IMR-90 (cell line): ENCODE results near the gene COL17A1. TPM values are rescaled to one million over a fixed set of nuclear protein-coding genes. Genes with fewer than 3 reads are reported as not detected.

Source experiments
- ATAC-seq: fragments of 200-7000 bp; cut with Tn5 transposase; 2 replicates; pipeline ENCODE4 v1.9.1; 2020; ENCODE audit warnings: low read depth, mild to moderate bottlenecking, moderate library complexity
- BruUV-seq: library from RNA; stranded (reverse); fragments of 400-500 nt; replicated peaks from 2 replicates; lab custom pipeline; 2021; lab: Mats Ljungman, UMichigan
- CTCF ChIA-PET: fragments of 300-600 bp; formaldehyde crosslinking; extraction: SDS; loops from one replicate; lab custom pipeline; 2021; ENCODE audit warnings: antibody characterized with exemption; lab: Yijun Ruan, JAX
- POLR2A ChIA-PET: fragments of 300-600 bp; sonication (Branson Sonifier 250); formaldehyde crosslinking; loops from one replicate; lab custom pipeline; 2022; ENCODE audit warnings: antibody characterized with exemption; ENCODE audit not compliant: unreplicated experiment; lab: Charles Lee
- DNase-seq: peaks from one replicate; pipeline ENCODE4 v3.0.0; 2013
- H2AFZ ChIP-seq: replicated peaks from 2 replicates; pipeline ENCODE3; 2013; ENCODE audit warnings: low read length, mild to moderate bottlenecking; ENCODE audit not compliant: poor library complexity
- H2AK5ac ChIP-seq: 2 replicates; pipeline ENCODE4 v1.6.1; 2013; ENCODE audit warnings: low read depth, low read length, inconsistent platforms
- H2AK9ac ChIP-seq: replicated peaks from 2 replicates; pipeline ENCODE3; 2013; ENCODE audit warnings: mild to moderate bottlenecking, low read depth, low read length, moderate library complexity; ENCODE audit not compliant: poor library complexity
- H2BK120ac ChIP-seq: 2 replicates; pipeline ENCODE4 v1.6.1; 2013; ENCODE audit warnings: low read depth, low read length, inconsistent platforms
- H2BK15ac ChIP-seq: 3 replicates; pipeline ENCODE4 v1.6.1; 2013; ENCODE audit warnings: low read depth, low read length, inconsistent platforms
- H2BK20ac ChIP-seq: 2 replicates; pipeline ENCODE4 v1.6.1; 2013; ENCODE audit warnings: low read depth, mild to moderate bottlenecking, inconsistent platforms, low read length, moderate library complexity
- H2BK5ac ChIP-seq: 2 replicates; pipeline ENCODE4 v1.6.1; 2013; ENCODE audit warnings: mild to moderate bottlenecking, low read depth, low read length, inconsistent platforms; ENCODE audit not compliant: poor library complexity, severe bottlenecking
- H3K14ac ChIP-seq: replicated peaks from 2 replicates; pipeline ENCODE4 v1.6.1; 2013; ENCODE audit warnings: low read depth, low read length, inconsistent platforms
- H3K18ac ChIP-seq: 2 replicates; pipeline ENCODE4 v1.6.1; 2013; ENCODE audit warnings: low read depth, low read length, control low read depth
- H3K23ac ChIP-seq: 2 replicates; pipeline ENCODE4 v1.6.1; 2013; ENCODE audit warnings: low read depth, low read length, inconsistent platforms
- H3K27ac ChIP-seq: 2 replicates; pipeline ENCODE4 v1.5.1; 2013; ENCODE audit warnings: mild to moderate bottlenecking, control low read depth, low read length; ENCODE audit not compliant: insufficient read depth
- H3K27me3 ChIP-seq: 2 replicates; pipeline ENCODE4 v1.6.1; 2013; ENCODE audit warnings: low read length; ENCODE audit not compliant: control insufficient read depth, insufficient read depth
- H3K36me3 ChIP-seq: 2 replicates; pipeline ENCODE4 v1.6.1; 2013; ENCODE audit warnings: low read length, mixed read lengths; ENCODE audit not compliant: control insufficient read depth, insufficient read depth
- H3K4ac ChIP-seq: 2 replicates; pipeline ENCODE4 v1.6.1; 2013; ENCODE audit warnings: low read depth, low read length, inconsistent platforms
- H3K4me1 ChIP-seq: 2 replicates; pipeline ENCODE4 v1.6.1; 2013; ENCODE audit warnings: low read length, mixed read lengths; ENCODE audit not compliant: control insufficient read depth, insufficient read depth
- H3K4me2 ChIP-seq: 2 replicates; pipeline ENCODE4 v1.6.1; 2013; ENCODE audit warnings: low read depth, mild to moderate bottlenecking, control low read depth, low read length, moderate library complexity
- H3K4me3 ChIP-seq: 2 replicates; pipeline ENCODE4 v1.5.1; 2013; ENCODE audit warnings: low read depth, mild to moderate bottlenecking, control low read depth, low read length, moderate library complexity; ENCODE audit not compliant: insufficient read depth
- H3K56ac ChIP-seq: 2 replicates; pipeline ENCODE4 v1.6.1; 2013; ENCODE audit warnings: low read length, inconsistent platforms; ENCODE audit not compliant: insufficient read depth; ENCODE audit errors: extremely low read depth
- H3K79me1 ChIP-seq, 2 experiments: 2 replicates each; pipeline ENCODE4 v1.6.1; 2013; ENCODE audit warnings: low read length in 2 of 2, inconsistent platforms in 1 of 2, low read depth in 1 of 2
- H3K9ac ChIP-seq: 2 replicates; pipeline ENCODE4 v1.6.1; 2013; ENCODE audit warnings: low read depth, low read length, control low read depth
- H3K9me1 ChIP-seq: 2 replicates; pipeline ENCODE4 v1.6.1; 2013; ENCODE audit warnings: low read length, inconsistent platforms; ENCODE audit not compliant: insufficient read depth
- H3K9me3 ChIP-seq: 2 replicates; pipeline ENCODE4 v1.6.1; 2013; ENCODE audit warnings: low read length; ENCODE audit not compliant: control insufficient read depth, insufficient read depth
- H4K20me1 ChIP-seq: 2 replicates; pipeline ENCODE4 v1.6.1; 2013; ENCODE audit warnings: low read length, inconsistent platforms; ENCODE audit not compliant: insufficient read depth
- H4K5ac ChIP-seq: 2 replicates; pipeline ENCODE4 v1.6.1; 2013; ENCODE audit warnings: mild to moderate bottlenecking, low read depth, low read length, control low read depth
- H4K8ac ChIP-seq, 2 experiments: 2 replicates each; pipeline ENCODE4 v1.6.1; 2013; ENCODE audit warnings: low read depth in 2 of 2, low read length in 2 of 2, control low read depth in 1 of 2, inconsistent platforms in 1 of 2
- H4K91ac ChIP-seq: 2 replicates; pipeline ENCODE4 v1.6.1; 2013; ENCODE audit warnings: low read depth, low read length, inconsistent platforms; ENCODE audit not compliant: insufficient read depth
- BHLHE40 ChIP-seq: fragments of 150-350 bp; IDR thresholded peaks from 2 replicates; pipeline ENCODE4 v1.6.1; 2016; ENCODE audit warnings: mild to moderate bottlenecking, low read depth, low read length
- CEBPB ChIP-seq: IDR thresholded peaks from 2 replicates; pipeline ENCODE4 v1.6.1; 2012; ENCODE audit warnings: low read depth, low read length, improper control_type of control experiment
- CHD1 ChIP-seq: IDR thresholded peaks from 2 replicates; pipeline ENCODE4 v1.6.1; 2012; ENCODE audit warnings: low read depth, low read length, improper control_type of control experiment
- FOS ChIP-seq: fragments of 150-350 bp; IDR thresholded peaks from 2 replicates; pipeline ENCODE4 v1.6.1; 2016; ENCODE audit warnings: low read depth, low read length
- MAFK ChIP-seq: IDR thresholded peaks from 2 replicates; pipeline ENCODE4 v1.6.1; 2012; ENCODE audit warnings: low read depth, low read length, improper control_type of control experiment
- MAZ ChIP-seq: IDR thresholded peaks from 2 replicates; pipeline ENCODE4 v1.6.1; 2012; ENCODE audit warnings: low read depth, mild to moderate bottlenecking, low read length, improper control_type of control experiment, moderate library complexity, borderline replicate concordance
- MXI1 ChIP-seq: IDR thresholded peaks from 2 replicates; pipeline ENCODE4 v1.6.1; 2012; ENCODE audit warnings: low read depth, mild to moderate bottlenecking, low read length, moderate library complexity, borderline replicate concordance
- POLR2A ChIP-seq: IDR thresholded peaks from 2 replicates; pipeline ENCODE4 v1.6.1; 2012; ENCODE audit warnings: mild to moderate bottlenecking, low read depth, low read length
- RCOR1 ChIP-seq: IDR thresholded peaks from 2 replicates; pipeline ENCODE4 v1.6.1; 2012; ENCODE audit warnings: mild to moderate bottlenecking, low read length, improper control_type of control experiment; ENCODE audit not compliant: insufficient replicate concordance
- SMC3 ChIP-seq: fragments of 150-350 bp; IDR thresholded peaks from 2 replicates; pipeline ENCODE4 v1.6.1; 2016; ENCODE audit warnings: low read depth, mild to moderate bottlenecking, antibody characterized with exemption, low read length, moderate library complexity
- WGBS, 2 experiments: methylation state at CpG; one replicate each; pipeline versions ENCODE4 v1.1.5 to v1.1.7; 2013; ENCODE audit warnings: missing lambda C conversion rate in 2 of 2; ENCODE audit not compliant: insufficient read length in 1 of 2; ENCODE audit errors: extremely low coverage in 2 of 2; 5-methylcytosine and 5-hydroxymethylcytosine counted together
- dilution Hi-C: fragments of 300-500 bp; cut with HindIII; formaldehyde crosslinking; loops from one replicate; pipeline ENCODE4 v1.14.3; 2018; ENCODE audit warnings: low sequenced_read_pairs; ENCODE audit not compliant: unreplicated experiment
- in situ Hi-C: fragments of 300-500 bp; cut with MboI; formaldehyde crosslinking; loops from 3 replicates; pipeline ENCODE4 v1.14.3; 2019; ENCODE audit warnings: low sequenced_read_pairs, inconsistent platforms, mixed read lengths
- intact Hi-C: fragments of 100-400 bp; cut with micrococcal nuclease; formaldehyde crosslinking; loops from 2 replicates; pipeline ENCODE4 v1.10.0; 2022
- polyA plus RNA-seq, 3 experiments: library from polyadenylated mRNA; depleted of rRNA; stranded (reverse); fragments of >200 nt; gene quantifications; 2 replicates each; pipeline ENCODE4 v1.2.3, GENCODE V29; 2012; ENCODE audit warnings: low replicate concordance in 1 of 3
- total RNA-seq: library from RNA; depleted of rRNA; stranded (reverse); fragments of >200 nt; gene quantifications from 2 replicates; pipeline ENCODE4 v1.2.3, GENCODE V29; 2012
- TF ChIP-seq, protein P1 (sequence below): conservative IDR thresholded peaks from 2 replicates; pipeline ENCODE4 v1.5.1; 2012; ENCODE audit warnings: mild to moderate bottlenecking, low read depth, low read length, improper control_type of control experiment
- TF ChIP-seq, protein P2 (sequence below): fragments of 150-350 bp; IDR thresholded peaks from 2 replicates; pipeline ENCODE4 v1.6.1; 2017; ENCODE audit warnings: mild to moderate bottlenecking, antibody characterized with exemption, low read length, low read depth
- TF ChIP-seq, protein P3 (sequence below): fragments of 150-350 bp; IDR thresholded peaks from 2 replicates; pipeline ENCODE4 v1.6.1; 2016; ENCODE audit warnings: low read depth, mild to moderate bottlenecking, low read length, moderate library complexity, borderline replicate concordance

Gene COL17A1
- total and polyA plus RNA-seq, 2 of the 4 experiments (the other 2 are of a cell fraction) = 0.14 to 0.18 TPM

DNA sequence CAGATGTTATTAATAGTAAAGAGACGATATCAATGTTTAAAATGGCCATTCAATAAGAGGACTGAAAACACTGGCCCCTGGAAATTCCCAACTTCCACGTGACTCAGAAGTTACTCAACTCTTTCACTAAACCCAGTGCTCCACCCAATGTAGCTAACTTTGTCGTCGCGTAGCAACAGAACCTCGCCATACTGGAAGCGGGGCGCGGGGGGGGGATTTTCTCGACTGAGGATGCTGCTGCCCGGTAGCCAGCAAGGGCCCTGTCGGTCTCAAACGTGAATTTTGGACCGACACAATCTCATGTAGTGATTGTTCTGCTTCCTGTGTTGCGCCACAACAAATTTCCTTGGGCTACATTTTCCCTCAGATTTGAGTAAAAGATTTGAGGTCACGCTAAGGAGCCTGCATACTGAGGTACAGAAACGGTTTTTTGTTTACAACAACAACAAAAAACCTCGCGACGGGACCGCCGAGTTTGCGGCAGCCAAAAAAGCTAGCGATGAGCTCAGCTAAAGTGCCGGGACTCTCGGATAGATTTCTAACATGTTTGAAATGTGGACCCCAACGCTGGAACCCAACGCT is 35.3 kb upstream of the COL17A1 start:
- no peaks in the 10 kb centered on the region for H3K36me3 ChIP-seq
- H3K79me1 ChIP-seq = peaks cover 0 to 7% of the 10 kb centered on the region in 2 experiments; a peak in 2 of 4 replicates
- intact Hi-C loops (loop anchor here (1.0 to 5.0 kb wide), 6 partner anchors 76 to 233 kb away; partner anchors contain the start of genes CFAP58 and SLK), dilution Hi-C loops (no loop called here), in situ Hi-C loops (loop anchor here (5.0 kb wide), 1 partner anchor 234 kb away; no protein-coding TSS in a partner anchor)
- peak overlapping the region; percentile 92 for H2BK20ac ChIP-seq
- no peaks in the 10 kb centered on the region for H4K20me1 ChIP-seq
- H3K14ac ChIP-seq = peak overlapping the region; percentile 96
- peak overlapping the region; percentile 79 to 89 for H4K8ac ChIP-seq
- CTCF ChIA-PET = interaction anchor here (1.0 to 1.2 kb wide), 4 partner anchors 49 to 157 kb away, joined by 3 to 4 read pairs (median 3); no protein-coding TSS in a partner anchor
- DNase-seq (peak; percentile 96), ATAC-seq (peak; percentile 34)
- H4K5ac ChIP-seq = peak overlapping the region; percentile 80
- H2AK5ac ChIP-seq = peak overlapping the region; percentile 49; the same call in 1 of the 2 replicates
- peak overlapping the region; percentile 87 for H3K4me2 ChIP-seq
- BruUV-seq = no TSS peak
- peak overlapping the region; percentile 92 for H3K18ac ChIP-seq
- H2BK120ac ChIP-seq = peak overlapping the region; percentile 91
- H3K4me3 ChIP-seq = peak overlapping the region; percentile 73
- TF ChIP-seq FOS (peak; percentile 36; the same call in 1 of the 2 replicates), CHD1 (0 out of 2 replicates have a peak, but pooled peaks have one; percentile 74), BHLHE40 (0 out of 2 replicates have a peak, but pooled peaks have one; percentile 15), MAFK (no peak), SMC3 (no peak), MXI1 (0 out of 2 replicates have a peak, but pooled peaks have one; percentile 35), POLR2A (peak; percentile 25; the same call in 1 of the 2 replicates), RCOR1 (no peak), CEBPB (peak; percentile 94), MAZ (peak; percentile 73)
- TF ChIP-seq, protein P1, sequence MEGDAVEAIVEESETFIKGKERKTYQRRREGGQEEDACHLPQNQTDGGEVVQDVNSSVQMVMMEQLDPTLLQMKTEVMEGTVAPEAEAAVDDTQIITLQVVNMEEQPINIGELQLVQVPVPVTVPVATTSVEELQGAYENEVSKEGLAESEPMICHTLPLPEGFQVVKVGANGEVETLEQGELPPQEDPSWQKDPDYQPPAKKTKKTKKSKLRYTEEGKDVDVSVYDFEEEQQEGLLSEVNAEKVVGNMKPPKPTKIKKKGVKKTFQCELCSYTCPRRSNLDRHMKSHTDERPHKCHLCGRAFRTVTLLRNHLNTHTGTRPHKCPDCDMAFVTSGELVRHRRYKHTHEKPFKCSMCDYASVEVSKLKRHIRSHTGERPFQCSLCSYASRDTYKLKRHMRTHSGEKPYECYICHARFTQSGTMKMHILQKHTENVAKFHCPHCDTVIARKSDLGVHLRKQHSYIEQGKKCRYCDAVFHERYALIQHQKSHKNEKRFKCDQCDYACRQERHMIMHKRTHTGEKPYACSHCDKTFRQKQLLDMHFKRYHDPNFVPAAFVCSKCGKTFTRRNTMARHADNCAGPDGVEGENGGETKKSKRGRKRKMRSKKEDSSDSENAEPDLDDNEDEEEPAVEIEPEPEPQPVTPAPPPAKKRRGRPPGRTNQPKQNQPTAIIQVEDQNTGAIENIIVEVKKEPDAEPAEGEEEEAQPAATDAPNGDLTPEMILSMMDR = no peak
- TF ChIP-seq, protein P2, sequence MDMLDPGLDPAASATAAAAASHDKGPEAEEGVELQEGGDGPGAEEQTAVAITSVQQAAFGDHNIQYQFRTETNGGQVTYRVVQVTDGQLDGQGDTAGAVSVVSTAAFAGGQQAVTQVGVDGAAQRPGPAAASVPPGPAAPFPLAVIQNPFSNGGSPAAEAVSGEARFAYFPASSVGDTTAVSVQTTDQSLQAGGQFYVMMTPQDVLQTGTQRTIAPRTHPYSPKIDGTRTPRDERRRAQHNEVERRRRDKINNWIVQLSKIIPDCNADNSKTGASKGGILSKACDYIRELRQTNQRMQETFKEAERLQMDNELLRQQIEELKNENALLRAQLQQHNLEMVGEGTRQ = peak; percentile 88
- TF ChIP-seq, protein P3, sequence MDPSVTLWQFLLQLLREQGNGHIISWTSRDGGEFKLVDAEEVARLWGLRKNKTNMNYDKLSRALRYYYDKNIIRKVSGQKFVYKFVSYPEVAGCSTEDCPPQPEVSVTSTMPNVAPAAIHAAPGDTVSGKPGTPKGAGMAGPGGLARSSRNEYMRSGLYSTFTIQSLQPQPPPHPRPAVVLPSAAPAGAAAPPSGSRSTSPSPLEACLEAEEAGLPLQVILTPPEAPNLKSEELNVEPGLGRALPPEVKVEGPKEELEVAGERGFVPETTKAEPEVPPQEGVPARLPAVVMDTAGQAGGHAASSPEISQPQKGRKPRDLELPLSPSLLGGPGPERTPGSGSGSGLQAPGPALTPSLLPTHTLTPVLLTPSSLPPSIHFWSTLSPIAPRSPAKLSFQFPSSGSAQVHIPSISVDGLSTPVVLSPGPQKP = no peak
- POLR2A ChIA-PET = interaction anchor here (0.6 to 0.7 kb wide), 3 partner anchors 114 to 220 kb away, joined by 6 to 15 read pairs (median 8); no protein-coding TSS in a partner anchor
- peak overlapping the region; percentile 92 for H3K4ac ChIP-seq
- no peaks in the 10 kb centered on the region for H3K27me3 ChIP-seq
- H3K9ac ChIP-seq = peak overlapping the region; percentile 96
- peak overlapping the region; percentile 89 for H4K91ac ChIP-seq
- peak overlapping the region; percentile 97 for H3K56ac ChIP-seq
- peak overlapping the region; percentile 92 for H3K23ac ChIP-seq
- H2BK15ac ChIP-seq = peak overlapping the region; percentile 83; the same call in 2 of the 3 replicates
- H3K4me1 ChIP-seq = no peaks in the 10 kb centered on the region; the same call in 1 of the 2 replicates
- WGBS, 2 experiments = 2% methylated on average over 14 of the region's 28 CpGs; no CpG with 5 or more reads in 1 of the 2 experiments
- no peaks in the 10 kb centered on the region for H3K9me3 ChIP-seq
- peak overlapping the region; percentile 96 for H2AFZ ChIP-seq
- no peaks in the 10 kb centered on the region; the same call in 1 of the 2 replicates for H3K9me1 ChIP-seq
- H2AK9ac ChIP-seq = peak overlapping the region; percentile 96
- H2BK5ac ChIP-seq = peak overlapping the region; percentile 96
- H3K27ac ChIP-seq = peak overlapping the region; percentile 93
